A549 (cell line): Measurements from ENCODE around the gene MSTN.
A peak's percentile ranks its signal among the peaks of the same experiment; 100 is the strongest.

Experiments used
- CEBPB ChIP-seq, 2 experiments: fragments of >200 bp in 1 of 2; sonication (Bioruptor Twin) in 1 of 2; formaldehyde crosslinking in 1 of 2; IDR thresholded peaks; 2 replicates each; pipeline ENCODE4 v1.6.1; 2012 to 2016
- CHD2 ChIP-seq: fragments of 150-350 bp; IDR thresholded peaks from 2 replicates; pipeline ENCODE4 v1.6.1; 2014; ENCODE audit warnings: low read length; ENCODE audit not compliant: partially characterized antibody
- EP300 ChIP-seq, 2 experiments: fragments of >200 bp; sonication (Bioruptor Twin); formaldehyde crosslinking; IDR thresholded peaks; 2 replicates in 1 of 2; 3 replicates in 1 of 2; pipeline ENCODE4 v1.6.1; 2016 to 2017
- HDAC2 ChIP-seq: fragments of 200-600 bp; sonication (generic); IDR thresholded peaks from 2 replicates; pipeline ENCODE4 v1.6.1; 2016
- MAFK ChIP-seq: fragments of 450-650 bp; IDR thresholded peaks from 2 replicates; pipeline ENCODE4 v1.6.1; 2014; ENCODE audit not compliant: partially characterized antibody
- MYC ChIP-seq: IDR thresholded peaks from 2 replicates; pipeline ENCODE4 v1.6.1; 2012; ENCODE audit warnings: mild to moderate bottlenecking, inconsistent platforms, low read length, improper control_type of control experiment, borderline replicate concordance
- POLR2A ChIP-seq: IDR thresholded peaks from 2 replicates; pipeline ENCODE4 v1.6.1; 2012; ENCODE audit warnings: mild to moderate bottlenecking, low read length
- RCOR1 ChIP-seq: fragments of 150-350 bp; IDR thresholded peaks from 2 replicates; pipeline ENCODE4 v1.6.1; 2014; ENCODE audit warnings: antibody characterized with exemption, low read length, low read depth
- SMC3 ChIP-seq: fragments of >200 bp; sonication (Bioruptor Twin); formaldehyde crosslinking; IDR thresholded peaks from 3 replicates; pipeline ENCODE4 v1.6.1; 2018; ENCODE audit warnings: inconsistent platforms
- TF ChIP-seq, protein P1 (sequence below): fragments of 150-350 bp; IDR thresholded peaks from 2 replicates; pipeline ENCODE4 v1.6.1; 2014; ENCODE audit warnings: low read depth, mild to moderate bottlenecking, low read length
- TF ChIP-seq, protein P2 (sequence below): IDR thresholded peaks from 2 replicates; pipeline ENCODE4 v1.6.1; 2012
- TF ChIP-seq, protein P3 (sequence below): fragments of >200 bp; sonication (Bioruptor Twin); formaldehyde crosslinking; IDR thresholded peaks from 3 replicates; pipeline ENCODE4 v1.5.1; 2016
- TF ChIP-seq, protein P4 (sequence below): IDR thresholded peaks from 2 replicates; pipeline ENCODE4 v1.6.1; 2012

DNA sequence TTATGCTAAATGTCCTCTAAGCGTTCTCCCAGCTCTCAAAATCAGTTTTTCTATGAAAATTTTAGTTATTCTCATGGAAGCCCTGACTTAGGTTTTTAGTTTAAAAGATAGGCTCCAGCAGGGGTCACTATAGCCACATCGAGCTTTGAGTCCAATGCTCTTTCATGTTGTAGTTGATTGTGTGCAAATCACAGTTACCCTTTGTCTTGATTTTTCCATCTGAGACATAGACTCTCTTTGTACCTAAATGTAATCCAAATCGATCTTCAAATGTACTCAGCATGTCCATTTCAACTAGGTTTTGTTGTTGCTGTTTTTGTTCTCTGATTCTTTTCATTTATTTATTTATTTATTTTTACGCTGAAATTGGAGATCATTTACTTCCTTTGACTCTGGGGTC is 26.4 kb upstream of the MSTN start:
- TF ChIP-seq SMC3 (peak; percentile 89), HDAC2 (no peak), CHD2 (no peak), MAFK (no peak), RCOR1 (no peak), CEBPB (IDR thresholded peaks at IDR 0.05) (no peak), POLR2A (no peak), MYC (no peak), EP300 (IDR thresholded peaks at IDR 0.05) (no peak)
- TF ChIP-seq, protein P1, sequence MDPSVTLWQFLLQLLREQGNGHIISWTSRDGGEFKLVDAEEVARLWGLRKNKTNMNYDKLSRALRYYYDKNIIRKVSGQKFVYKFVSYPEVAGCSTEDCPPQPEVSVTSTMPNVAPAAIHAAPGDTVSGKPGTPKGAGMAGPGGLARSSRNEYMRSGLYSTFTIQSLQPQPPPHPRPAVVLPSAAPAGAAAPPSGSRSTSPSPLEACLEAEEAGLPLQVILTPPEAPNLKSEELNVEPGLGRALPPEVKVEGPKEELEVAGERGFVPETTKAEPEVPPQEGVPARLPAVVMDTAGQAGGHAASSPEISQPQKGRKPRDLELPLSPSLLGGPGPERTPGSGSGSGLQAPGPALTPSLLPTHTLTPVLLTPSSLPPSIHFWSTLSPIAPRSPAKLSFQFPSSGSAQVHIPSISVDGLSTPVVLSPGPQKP = no peak
- TF ChIP-seq, protein P2, sequence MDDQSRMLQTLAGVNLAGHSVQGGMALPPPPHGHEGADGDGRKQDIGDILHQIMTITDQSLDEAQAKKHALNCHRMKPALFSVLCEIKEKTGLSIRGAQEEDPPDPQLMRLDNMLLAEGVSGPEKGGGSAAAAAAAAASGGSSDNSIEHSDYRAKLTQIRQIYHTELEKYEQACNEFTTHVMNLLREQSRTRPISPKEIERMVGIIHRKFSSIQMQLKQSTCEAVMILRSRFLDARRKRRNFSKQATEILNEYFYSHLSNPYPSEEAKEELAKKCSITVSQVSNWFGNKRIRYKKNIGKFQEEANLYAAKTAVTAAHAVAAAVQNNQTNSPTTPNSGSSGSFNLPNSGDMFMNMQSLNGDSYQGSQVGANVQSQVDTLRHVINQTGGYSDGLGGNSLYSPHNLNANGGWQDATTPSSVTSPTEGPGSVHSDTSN = no peak
- TF ChIP-seq, protein P3, sequence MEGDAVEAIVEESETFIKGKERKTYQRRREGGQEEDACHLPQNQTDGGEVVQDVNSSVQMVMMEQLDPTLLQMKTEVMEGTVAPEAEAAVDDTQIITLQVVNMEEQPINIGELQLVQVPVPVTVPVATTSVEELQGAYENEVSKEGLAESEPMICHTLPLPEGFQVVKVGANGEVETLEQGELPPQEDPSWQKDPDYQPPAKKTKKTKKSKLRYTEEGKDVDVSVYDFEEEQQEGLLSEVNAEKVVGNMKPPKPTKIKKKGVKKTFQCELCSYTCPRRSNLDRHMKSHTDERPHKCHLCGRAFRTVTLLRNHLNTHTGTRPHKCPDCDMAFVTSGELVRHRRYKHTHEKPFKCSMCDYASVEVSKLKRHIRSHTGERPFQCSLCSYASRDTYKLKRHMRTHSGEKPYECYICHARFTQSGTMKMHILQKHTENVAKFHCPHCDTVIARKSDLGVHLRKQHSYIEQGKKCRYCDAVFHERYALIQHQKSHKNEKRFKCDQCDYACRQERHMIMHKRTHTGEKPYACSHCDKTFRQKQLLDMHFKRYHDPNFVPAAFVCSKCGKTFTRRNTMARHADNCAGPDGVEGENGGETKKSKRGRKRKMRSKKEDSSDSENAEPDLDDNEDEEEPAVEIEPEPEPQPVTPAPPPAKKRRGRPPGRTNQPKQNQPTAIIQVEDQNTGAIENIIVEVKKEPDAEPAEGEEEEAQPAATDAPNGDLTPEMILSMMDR = peak; percentile 97
- TF ChIP-seq, protein P4, sequence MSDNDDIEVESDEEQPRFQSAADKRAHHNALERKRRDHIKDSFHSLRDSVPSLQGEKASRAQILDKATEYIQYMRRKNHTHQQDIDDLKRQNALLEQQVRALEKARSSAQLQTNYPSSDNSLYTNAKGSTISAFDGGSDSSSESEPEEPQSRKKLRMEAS = no peak
